Measurements from ENCODE around the gene SH3BGR.

- no peak for TF ChIP-seq CTCF (IDR thresholded peaks at IDR 0.05; ENCODE audit: insufficient read depth, low read length)
- TF ChIP-seq POLR2AphosphoS5 (IDR thresholded peaks at IDR 0.05; ENCODE audit: low read depth) = no peak
- TF ChIP-seq REST (IDR thresholded peaks at IDR 0.05; ENCODE audit: insufficient replicate concordance, low read depth) = no peak
These were observed 28.5 kb downstream of the SH3BGR start for GRCh38 chr21:39480271-39480670.

Measured in HL-60 (cell line).